SU-DHL-6 (cell line): Measurements from ENCODE around the gene GAS7.

Source experiments
- H2AFZ ChIP-seq: fragments of 200-600 bp; sonication (generic); 2 replicates; pipeline ENCODE4 v1.6.1; 2014; ENCODE audit warnings: low read depth, mild to moderate bottlenecking, moderate library complexity, mixed read lengths, antibody characterized with exemption, low read length; ENCODE audit not compliant: severe bottlenecking
- H3F3A ChIP-seq: fragments of 200-600 bp; shearing (Covaris generic); 2 replicates; pipeline ENCODE4 v1.6.0; 2016; ENCODE audit warnings: antibody characterized with exemption, mild to moderate bottlenecking; ENCODE audit not compliant: insufficient read depth
- H3K27ac ChIP-seq: fragments of 200-600 bp; sonication (generic); 2 replicates; pipeline ENCODE4 v1.5.1; 2016; ENCODE audit warnings: low read depth, mild to moderate bottlenecking, low read length, moderate library complexity, mixed read lengths
- H3K27me3 ChIP-seq: fragments of 200-600 bp; sonication (generic), shearing (Covaris generic); 2 replicates; pipeline ENCODE4 v1.6.0; 2014; ENCODE audit warnings: mild to moderate bottlenecking, low read length
- H3K36me3 ChIP-seq: fragments of 200-600 bp; sonication (generic); 2 replicates; pipeline ENCODE4 v1.6.1; 2014; ENCODE audit warnings: mild to moderate bottlenecking, low read length, mixed read lengths
- H3K4me2 ChIP-seq: fragments of 300-600, 200-600 bp; shearing (Covaris generic), sonication (generic); 2 replicates; pipeline ENCODE4 v1.6.0; 2014; ENCODE audit warnings: low read length, low read depth, mild to moderate bottlenecking; ENCODE audit not compliant: poor library complexity, severe bottlenecking
- H3K4me3 ChIP-seq: fragments of 200-600 bp; sonication (generic); 2 replicates; pipeline ENCODE4 v1.5.1; 2014; ENCODE audit warnings: antibody characterized with exemption, low read length, mild to moderate bottlenecking, mixed read lengths; ENCODE audit not compliant: insufficient read depth, poor library complexity, severe bottlenecking
- H3K79me2 ChIP-seq: fragments of 200-600 bp; sonication (generic); 2 replicates; pipeline ENCODE4 v1.6.1; 2014; ENCODE audit warnings: mild to moderate bottlenecking, low read length, moderate library complexity; ENCODE audit not compliant: insufficient read depth
- H3K9ac ChIP-seq: fragments of 200-600 bp; sonication (generic); 2 replicates; pipeline ENCODE4 v1.7.0; 2014; ENCODE audit warnings: mild to moderate bottlenecking, low read length
- H3K9me2 ChIP-seq: fragments of 200-600 bp; sonication (generic); replicated peaks from 2 replicates; pipeline ENCODE4 v1.6.1; 2014; ENCODE audit warnings: low read length; ENCODE audit not compliant: insufficient read depth
- H3K9me3 ChIP-seq: fragments of 200-600 bp; sonication (generic); 2 replicates; pipeline ENCODE4 v1.6.1; 2014; ENCODE audit warnings: low read length, mixed read lengths; ENCODE audit not compliant: insufficient read depth
- H4K20me1 ChIP-seq: fragments of 200-600 bp; sonication (generic); 2 replicates; pipeline ENCODE4 v1.6.1; 2014; ENCODE audit warnings: low read depth, mild to moderate bottlenecking, antibody characterized with exemption, low read length, moderate library complexity, mixed read lengths
- CTCF ChIP-seq: fragments of 200-600 bp; sonication (generic); IDR thresholded peaks from one replicate; pipeline ENCODE4 v1.5.1; 2017; ENCODE audit warnings: antibody characterized with exemption, mild to moderate bottlenecking, low read length, moderate library complexity; ENCODE audit not compliant: insufficient read depth, poor library complexity, severe bottlenecking
- EZH2phosphoT487 ChIP-seq: fragments of 200-600 bp; sonication (generic), shearing (Covaris generic); conservative IDR thresholded peaks from 2 replicates; pipeline ENCODE4 v1.6.1; 2018; ENCODE audit warnings: mild to moderate bottlenecking, antibody characterized with exemption, low read length, moderate library complexity, mixed read lengths

GAS7 gene

GRCh38 chr17:9897372-9897968, 300.9 kb downstream of the GAS7 start:
- no peak overlapping the region for H3K9ac ChIP-seq
- no peaks in the 10 kb centered on the region for H3F3A ChIP-seq
- TF ChIP-seq EZH2phosphoT487 = no peak
- no peaks in the 10 kb centered on the region for H3K9me2 ChIP-seq
- H4K20me1 ChIP-seq = no peaks in the 10 kb centered on the region
- no peak overlapping the region for H3K27ac ChIP-seq
- no peak overlapping the region for H3K4me2 ChIP-seq
- no peaks in the 10 kb centered on the region for H3K79me2 ChIP-seq
- H3K4me3 ChIP-seq = no peak overlapping the region
- no peaks in the 10 kb centered on the region for H3K27me3 ChIP-seq
- H3K9me3 ChIP-seq = no peaks in the 10 kb centered on the region
- no peak overlapping the region for H2AFZ ChIP-seq
- no peaks in the 10 kb centered on the region for H3K36me3 ChIP-seq

GRCh38 chr17:9895923-9896322, 302.5 kb downstream of the GAS7 start:
- H3K27me3 ChIP-seq = no peaks in the 10 kb centered on the region

GRCh38 chr17:9894231-9894630, 304.2 kb downstream of the GAS7 start:
- H3K9me2 ChIP-seq = no peaks in the 10 kb centered on the region
- H4K20me1 ChIP-seq = no peaks in the 10 kb centered on the region
- H3K9me3 ChIP-seq = no peaks in the 10 kb centered on the region
- H3K36me3 ChIP-seq = no peaks in the 10 kb centered on the region
- H3K79me2 ChIP-seq = no peaks in the 10 kb centered on the region
- no peak overlapping the region for H3K4me3 ChIP-seq
- no peak overlapping the region for H3K27ac ChIP-seq
- no peak for TF ChIP-seq EZH2phosphoT487
- no peak for TF ChIP-seq CTCF
- H3K27me3 ChIP-seq = no peaks in the 10 kb centered on the region
- H3F3A ChIP-seq = no peaks in the 10 kb centered on the region
- H3K4me2 ChIP-seq = no peak overlapping the region
- H3K9ac ChIP-seq = no peak overlapping the region
- no peak overlapping the region for H2AFZ ChIP-seq

More at GRCh38 chr17:9895923-9896322, 302.5 kb downstream of the GAS7 start:
- TF ChIP-seq EZH2phosphoT487 = no peak
- TF ChIP-seq CTCF = no peak
- H2AFZ ChIP-seq = no peak overlapping the region
- H3K9me2 ChIP-seq = no peaks in the 10 kb centered on the region
- no peaks in the 10 kb centered on the region for H4K20me1 ChIP-seq
- no peak overlapping the region for H3K4me3 ChIP-seq
- H3K36me3 ChIP-seq = no peaks in the 10 kb centered on the region
- H3K9ac ChIP-seq = no peak overlapping the region
- H3K9me3 ChIP-seq = no peaks in the 10 kb centered on the region
- no peak overlapping the region for H3K4me2 ChIP-seq
- H3K27ac ChIP-seq = no peak overlapping the region
- H3F3A ChIP-seq = no peaks in the 10 kb centered on the region
- no peaks in the 10 kb centered on the region for H3K79me2 ChIP-seq

GRCh38 chr17:9893411-9894012, 304.9 kb downstream of the GAS7 start:
- H3K9me2 ChIP-seq = no peaks in the 10 kb centered on the region
- H3K79me2 ChIP-seq = no peaks in the 10 kb centered on the region
- H4K20me1 ChIP-seq = no peaks in the 10 kb centered on the region
- no peak overlapping the region for H2AFZ ChIP-seq
- H3K9me3 ChIP-seq = no peaks in the 10 kb centered on the region
- H3K9ac ChIP-seq = no peak overlapping the region
- TF ChIP-seq CTCF = no peak
- no peak for TF ChIP-seq EZH2phosphoT487
- H3K4me2 ChIP-seq = no peak overlapping the region
- H3K4me3 ChIP-seq = no peak overlapping the region
- no peak overlapping the region for H3K27ac ChIP-seq
- no peaks in the 10 kb centered on the region for H3F3A ChIP-seq
- no peaks in the 10 kb centered on the region for H3K27me3 ChIP-seq
- no peaks in the 10 kb centered on the region for H3K36me3 ChIP-seq
